ENCODE results near the gene GCC2. TPM values are rescaled to one million over a fixed set of nuclear protein-coding genes. Genes with fewer than 3 reads are reported as not detected.
A peak's percentile ranks its signal among the peaks of the same experiment; 100 is the strongest.

The GCC2 gene
- total RNA-seq, 1 donor = 44.2 TPM

DNA sequence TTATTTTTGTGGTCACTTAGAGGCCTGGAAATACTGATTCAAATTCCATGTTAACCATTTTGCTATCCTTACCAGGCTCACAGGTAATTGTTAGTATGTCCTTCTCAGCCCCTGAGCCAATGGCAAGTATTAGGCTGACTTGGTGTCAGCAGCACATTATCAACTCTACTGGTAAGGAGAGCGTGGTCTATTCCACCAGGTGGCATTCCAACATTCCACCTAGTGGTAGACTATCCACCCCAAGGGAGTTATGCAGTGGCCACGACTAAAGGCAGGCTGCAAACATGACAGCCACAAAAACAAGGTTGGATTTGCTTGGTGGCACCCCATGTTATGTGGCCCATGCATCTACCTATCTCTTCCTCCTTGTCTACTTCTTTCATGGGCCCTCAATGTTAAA, 31.8 kb upstream of the GCC2 start:
- no peaks in the 10 kb centered on the region for H3K79me2 ChIP-seq (ENCODE audit: insufficient read depth, low read length)
- H3K36me3 ChIP-seq (ENCODE audit: insufficient read depth, low read length) = no peaks in the 10 kb centered on the region
- no peak overlapping the region for H3K4me2 ChIP-seq (ENCODE audit: insufficient read depth, low read length)
- no peak overlapping the region for H2AFZ ChIP-seq (ENCODE audit: low read length)
- DNase-seq (ENCODE audit: insufficient read length, low spot score, missing footprints) = no peak
- H3K27me3 ChIP-seq (ENCODE audit: insufficient read depth, low read length) = no peaks in the 10 kb centered on the region
- no peaks in the 10 kb centered on the region for H3K9me3 ChIP-seq (ENCODE audit: low read depth, low read length)
- TF ChIP-seq, protein P1, sequence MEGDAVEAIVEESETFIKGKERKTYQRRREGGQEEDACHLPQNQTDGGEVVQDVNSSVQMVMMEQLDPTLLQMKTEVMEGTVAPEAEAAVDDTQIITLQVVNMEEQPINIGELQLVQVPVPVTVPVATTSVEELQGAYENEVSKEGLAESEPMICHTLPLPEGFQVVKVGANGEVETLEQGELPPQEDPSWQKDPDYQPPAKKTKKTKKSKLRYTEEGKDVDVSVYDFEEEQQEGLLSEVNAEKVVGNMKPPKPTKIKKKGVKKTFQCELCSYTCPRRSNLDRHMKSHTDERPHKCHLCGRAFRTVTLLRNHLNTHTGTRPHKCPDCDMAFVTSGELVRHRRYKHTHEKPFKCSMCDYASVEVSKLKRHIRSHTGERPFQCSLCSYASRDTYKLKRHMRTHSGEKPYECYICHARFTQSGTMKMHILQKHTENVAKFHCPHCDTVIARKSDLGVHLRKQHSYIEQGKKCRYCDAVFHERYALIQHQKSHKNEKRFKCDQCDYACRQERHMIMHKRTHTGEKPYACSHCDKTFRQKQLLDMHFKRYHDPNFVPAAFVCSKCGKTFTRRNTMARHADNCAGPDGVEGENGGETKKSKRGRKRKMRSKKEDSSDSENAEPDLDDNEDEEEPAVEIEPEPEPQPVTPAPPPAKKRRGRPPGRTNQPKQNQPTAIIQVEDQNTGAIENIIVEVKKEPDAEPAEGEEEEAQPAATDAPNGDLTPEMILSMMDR (IDR thresholded peaks at IDR 0.05; ENCODE audit: extremely low read depth, low read depth, low read length) = no peak
- peaks cover 5% of the 10 kb centered on the region for H3K4me1 ChIP-seq (ENCODE audit: insufficient read depth, low read length)
- H3K4me3 ChIP-seq (ENCODE audit: insufficient read depth, low read length) = no peak overlapping the region
- no peak overlapping the region for H3K27ac ChIP-seq (ENCODE audit: low read depth, low read length)
- no peaks in the 10 kb centered on the region for H4K20me1 ChIP-seq (ENCODE audit: insufficient read depth, low read length)

DNA sequence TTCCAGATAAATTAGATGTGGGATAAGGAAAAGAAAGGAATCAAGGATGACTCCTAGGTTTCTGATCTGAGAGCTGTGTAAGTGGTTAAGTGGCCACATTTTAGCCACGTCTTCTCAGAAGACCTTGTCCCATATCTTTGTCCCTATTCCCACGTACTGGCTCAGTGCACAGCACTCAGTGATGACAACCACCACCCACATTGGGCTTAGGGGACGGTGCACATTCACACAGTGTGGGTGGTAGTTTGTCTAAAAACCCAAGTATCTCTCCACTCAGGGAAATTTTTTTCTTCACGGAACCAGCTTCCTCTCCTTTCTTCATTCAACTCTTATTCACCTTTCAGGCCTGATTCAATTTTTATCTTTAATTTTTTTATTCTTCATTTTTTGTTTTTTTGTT, 30.6 kb upstream of the GCC2 start:
- peaks cover 3% of the 10 kb centered on the region for H3K27me3 ChIP-seq (ENCODE audit: insufficient read depth, low read length)
- H3K4me2 ChIP-seq (ENCODE audit: insufficient read depth, low read length) = no peak overlapping the region
- TF ChIP-seq, protein P1 (IDR thresholded peaks at IDR 0.05; ENCODE audit: extremely low read depth, low read depth, low read length) = no peak
- no peaks in the 10 kb centered on the region for H3K9me3 ChIP-seq (ENCODE audit: low read depth, low read length)
- H3K27ac ChIP-seq (ENCODE audit: low read depth, low read length) = no peak overlapping the region
- DNase-seq (ENCODE audit: insufficient read length, low spot score, missing footprints) = no peak
- H3K4me3 ChIP-seq (ENCODE audit: insufficient read depth, low read length) = no peak overlapping the region
- H4K20me1 ChIP-seq (ENCODE audit: insufficient read depth, low read length) = no peaks in the 10 kb centered on the region
- H3K36me3 ChIP-seq (ENCODE audit: insufficient read depth, low read length) = no peaks in the 10 kb centered on the region
- H3K4me1 ChIP-seq (ENCODE audit: insufficient read depth, low read length) = peaks cover under 1% of the 10 kb centered on the region
- H3K79me2 ChIP-seq (ENCODE audit: insufficient read depth, low read length) = no peaks in the 10 kb centered on the region
- H2AFZ ChIP-seq (ENCODE audit: low read length) = no peak overlapping the region

DNA sequence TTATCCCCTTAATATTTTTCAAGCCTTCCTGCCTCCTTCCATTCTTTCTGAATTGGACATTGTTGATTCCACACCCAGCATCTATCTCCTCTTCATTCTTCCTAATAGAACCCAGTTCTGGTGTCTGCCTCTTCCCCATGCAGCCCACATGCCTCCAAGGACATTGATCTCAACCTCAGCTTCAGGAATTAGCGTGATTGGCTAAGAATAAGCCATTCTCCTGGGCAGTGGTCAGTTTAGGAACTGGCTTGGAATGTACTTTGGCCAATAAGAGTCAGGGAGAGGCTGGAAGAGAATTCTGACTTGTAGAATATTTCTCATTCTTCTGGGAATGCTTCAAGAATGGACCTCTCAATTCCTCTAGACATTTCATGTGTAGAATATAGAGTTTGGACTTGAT, 25.9 kb upstream of the GCC2 start:
- H3K36me3 ChIP-seq (ENCODE audit: insufficient read depth, low read length) = no peaks in the 10 kb centered on the region
- no peaks in the 10 kb centered on the region for H3K9me3 ChIP-seq (ENCODE audit: low read depth, low read length)
- no peak overlapping the region for H3K4me2 ChIP-seq (ENCODE audit: insufficient read depth, low read length)
- no peaks in the 10 kb centered on the region for H3K4me1 ChIP-seq (ENCODE audit: insufficient read depth, low read length)
- peaks cover 3% of the 10 kb centered on the region for H3K27me3 ChIP-seq (ENCODE audit: insufficient read depth, low read length)
- H4K20me1 ChIP-seq (ENCODE audit: insufficient read depth, low read length) = no peaks in the 10 kb centered on the region
- no peak overlapping the region for H2AFZ ChIP-seq (ENCODE audit: low read length)
- no peaks in the 10 kb centered on the region for H3K79me2 ChIP-seq (ENCODE audit: insufficient read depth, low read length)
- no peak overlapping the region for H3K4me3 ChIP-seq (ENCODE audit: insufficient read depth, low read length)
- TF ChIP-seq, protein P1 (IDR thresholded peaks at IDR 0.05; ENCODE audit: extremely low read depth, low read depth, low read length) = no peak
- H3K27ac ChIP-seq (ENCODE audit: low read depth, low read length) = no peak overlapping the region
- DNase-seq (ENCODE audit: insufficient read length, low spot score, missing footprints) = no peak

DNA sequence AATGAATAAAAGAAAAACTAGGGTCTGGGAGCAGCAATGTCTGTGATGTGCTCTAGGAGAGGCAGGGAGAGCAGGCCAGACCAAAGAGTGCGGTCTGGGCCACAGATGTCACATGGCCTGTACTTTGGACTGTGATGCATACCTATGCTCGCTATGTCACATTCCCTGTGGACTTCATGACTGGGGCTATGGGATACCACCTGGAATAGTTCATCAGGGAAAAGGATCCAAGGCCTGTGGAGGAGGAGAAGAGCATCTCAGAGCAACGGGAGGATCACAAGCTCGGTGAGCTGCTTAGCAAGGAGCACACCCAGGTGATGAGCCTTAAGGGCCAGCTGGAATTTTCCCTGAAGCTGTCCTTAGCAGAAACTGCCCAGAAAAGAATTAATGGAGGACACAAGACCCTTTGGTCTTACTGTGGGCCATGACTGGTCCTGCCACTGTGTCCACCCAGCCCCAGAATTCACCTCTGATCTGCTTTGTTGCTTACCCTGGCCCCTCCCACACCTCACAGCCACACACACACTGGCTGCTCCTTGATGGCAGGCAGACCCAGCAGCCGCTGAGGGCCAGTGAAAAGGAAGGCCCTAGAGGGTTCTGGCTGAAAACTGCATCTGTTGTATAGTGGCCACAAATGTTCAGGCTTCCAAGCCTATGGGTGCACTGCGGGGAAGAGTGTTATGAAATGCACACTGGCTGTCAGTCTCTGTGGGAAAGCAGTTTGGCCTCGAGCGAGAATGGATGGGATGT, 25.3 kb upstream of the GCC2 start:
- peak; percentile 47 for DNase-seq (ENCODE audit: insufficient read length, low spot score, missing footprints)
- no peaks in the 10 kb centered on the region for H4K20me1 ChIP-seq (ENCODE audit: insufficient read depth, low read length)
- H3K4me2 ChIP-seq (ENCODE audit: insufficient read depth, low read length) = no peak overlapping the region
- TF ChIP-seq, protein P1 (IDR thresholded peaks at IDR 0.05; ENCODE audit: extremely low read depth, low read depth, low read length) = no peak
- H3K27ac ChIP-seq (ENCODE audit: low read depth, low read length) = no peak overlapping the region
- no peaks in the 10 kb centered on the region for H3K9me3 ChIP-seq (ENCODE audit: low read depth, low read length)
- peaks cover 3% of the 10 kb centered on the region for H3K27me3 ChIP-seq (ENCODE audit: insufficient read depth, low read length)
- no peaks in the 10 kb centered on the region for H3K36me3 ChIP-seq (ENCODE audit: insufficient read depth, low read length)
- no peak overlapping the region for H3K4me3 ChIP-seq (ENCODE audit: insufficient read depth, low read length)
- no peaks in the 10 kb centered on the region for H3K4me1 ChIP-seq (ENCODE audit: insufficient read depth, low read length)
- no peak overlapping the region for H2AFZ ChIP-seq (ENCODE audit: low read length)
- H3K79me2 ChIP-seq (ENCODE audit: insufficient read depth, low read length) = no peaks in the 10 kb centered on the region

Measured in osteoblast (primary cell).